HG03457 (cell line): ENCODE results near the gene GRAP.
A peak's percentile ranks its signal among the peaks of the same experiment; 100 is the strongest.
"Not testable (repeated sequence)": the region's sequence is repeated elsewhere in the genome, so short reads cannot be mapped to it uniquely, and the experiment has no call there.

ENCODE experiments used
- ATAC-seq: cut with Tn5 transposase; IDR thresholded peaks from one replicate; pipeline ENCODE4 v1.9.1; 2021; ENCODE audit warnings: moderate number of reproducible peaks; ENCODE audit not compliant: unreplicated experiment

The GRAP gene

DNA sequence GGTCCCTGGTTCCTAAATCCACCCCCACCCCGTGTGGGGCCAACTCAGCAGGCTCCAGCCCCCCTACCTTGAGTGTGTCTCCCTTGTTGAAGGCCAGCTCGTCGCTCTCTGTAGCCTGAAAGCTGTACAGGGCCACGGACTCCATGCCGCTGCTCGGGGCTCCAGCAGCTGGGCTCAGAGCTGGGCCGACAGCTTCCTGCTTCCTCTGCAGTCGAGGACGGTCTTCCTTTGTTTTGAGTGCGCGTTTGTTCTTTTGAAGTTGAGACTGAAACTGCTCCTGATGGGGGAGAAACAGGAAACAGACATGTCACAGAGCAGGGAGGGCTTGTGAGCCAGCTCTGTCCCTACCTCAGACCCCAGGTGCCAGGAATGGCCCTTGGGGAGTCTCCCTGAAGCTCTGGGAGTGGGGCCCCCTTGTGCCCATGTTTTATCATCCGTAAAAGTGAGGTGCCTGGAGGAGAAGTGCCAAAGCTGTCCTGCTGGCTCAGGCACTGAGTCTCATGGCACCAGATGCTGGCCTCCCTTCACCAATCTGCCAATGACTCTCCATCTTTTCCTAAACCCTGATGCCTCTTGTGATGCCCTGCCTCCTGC, at the start of gene GRAP:
GRAP (minus strand) TSS at position 176 of the 594 bp plus-strand sequence; CDS start at position 145, 31 bp downstream.
- not testable (repeated sequence) for ATAC-seq

DNA sequence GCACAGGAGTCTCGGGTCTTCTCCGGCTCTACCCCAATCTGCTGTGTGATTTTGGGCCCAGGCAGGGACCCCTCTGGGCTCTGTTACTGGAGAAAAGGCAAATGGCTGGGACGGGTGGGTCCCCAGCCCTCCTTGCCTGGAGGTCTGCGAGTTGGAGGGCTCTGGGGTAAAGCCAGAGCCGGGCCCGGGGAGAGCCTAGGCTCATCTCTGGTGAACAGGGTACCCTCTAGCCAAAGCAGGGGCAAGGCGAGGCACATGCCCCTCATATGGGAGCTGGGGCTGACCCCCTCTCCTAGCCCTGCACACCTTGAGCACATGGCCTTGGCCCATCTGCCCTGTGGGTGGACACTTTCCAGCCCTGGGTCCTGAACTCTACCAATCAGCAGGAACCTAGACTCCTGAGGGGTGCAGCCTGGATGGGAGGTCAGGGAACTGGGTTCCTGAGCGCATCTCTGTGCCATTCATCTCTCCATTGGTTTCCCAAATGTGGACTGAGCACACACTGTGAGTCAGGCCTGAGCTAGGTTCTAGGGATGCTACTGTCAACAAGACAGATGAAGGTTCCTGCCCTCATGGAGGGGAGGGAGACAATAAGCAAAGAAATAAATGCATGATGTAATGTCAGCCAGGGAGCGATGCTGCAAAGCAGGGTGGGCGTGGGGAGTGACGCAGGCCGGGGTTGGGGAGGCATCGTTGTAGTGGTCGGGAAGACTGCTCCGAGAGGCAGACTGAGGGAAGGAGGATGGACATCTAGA, 47.1 kb upstream of the GRAP start:
- ATAC-seq, result not testable (repeated sequence)

DNA sequence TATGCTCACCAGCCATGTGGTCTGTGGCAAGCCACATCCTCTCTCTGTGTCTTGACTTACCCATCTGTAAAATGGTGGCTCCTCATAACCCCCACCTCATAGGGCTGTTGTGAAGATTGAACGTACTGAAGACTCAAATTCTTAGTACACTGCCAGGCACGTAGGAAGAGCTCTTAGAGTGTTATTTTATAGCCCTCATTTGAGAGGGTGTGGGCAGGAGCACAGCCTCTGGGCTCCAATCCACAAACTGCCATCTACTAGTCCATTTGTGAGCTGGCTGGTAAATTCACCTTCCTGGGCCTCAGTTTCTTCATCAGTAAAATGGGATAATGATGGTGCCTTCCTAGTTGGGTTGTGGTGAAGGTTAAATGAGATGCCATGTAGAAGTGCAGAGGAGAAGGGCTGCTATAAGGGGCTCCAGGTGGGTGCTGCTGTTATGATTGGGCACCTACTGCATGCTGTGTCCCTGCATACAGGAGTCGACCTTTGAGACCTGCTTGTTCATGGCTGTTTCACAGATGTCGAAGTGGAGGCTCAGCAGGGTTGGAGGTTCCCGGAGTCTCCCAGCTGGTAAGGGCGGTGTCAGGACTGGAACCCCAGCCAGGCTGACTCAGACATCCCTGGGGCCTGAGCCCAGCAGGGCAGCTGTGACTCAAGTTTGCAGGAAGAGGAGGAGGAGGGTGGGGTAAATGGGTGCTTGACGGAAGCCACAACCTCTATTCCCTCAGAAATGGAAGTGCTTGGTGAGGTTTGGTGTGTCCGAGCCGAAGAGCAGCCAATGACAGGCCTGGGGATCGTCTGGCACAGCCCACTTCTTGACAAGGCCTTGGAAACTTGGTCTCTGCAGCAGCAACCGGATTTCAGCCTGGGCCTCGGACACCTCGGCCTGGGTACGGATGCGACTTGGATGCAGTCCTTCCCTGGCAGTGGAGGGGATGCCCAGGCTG, 46.3 kb upstream of the GRAP start:
- ATAC-seq, result not testable (repeated sequence)

DNA sequence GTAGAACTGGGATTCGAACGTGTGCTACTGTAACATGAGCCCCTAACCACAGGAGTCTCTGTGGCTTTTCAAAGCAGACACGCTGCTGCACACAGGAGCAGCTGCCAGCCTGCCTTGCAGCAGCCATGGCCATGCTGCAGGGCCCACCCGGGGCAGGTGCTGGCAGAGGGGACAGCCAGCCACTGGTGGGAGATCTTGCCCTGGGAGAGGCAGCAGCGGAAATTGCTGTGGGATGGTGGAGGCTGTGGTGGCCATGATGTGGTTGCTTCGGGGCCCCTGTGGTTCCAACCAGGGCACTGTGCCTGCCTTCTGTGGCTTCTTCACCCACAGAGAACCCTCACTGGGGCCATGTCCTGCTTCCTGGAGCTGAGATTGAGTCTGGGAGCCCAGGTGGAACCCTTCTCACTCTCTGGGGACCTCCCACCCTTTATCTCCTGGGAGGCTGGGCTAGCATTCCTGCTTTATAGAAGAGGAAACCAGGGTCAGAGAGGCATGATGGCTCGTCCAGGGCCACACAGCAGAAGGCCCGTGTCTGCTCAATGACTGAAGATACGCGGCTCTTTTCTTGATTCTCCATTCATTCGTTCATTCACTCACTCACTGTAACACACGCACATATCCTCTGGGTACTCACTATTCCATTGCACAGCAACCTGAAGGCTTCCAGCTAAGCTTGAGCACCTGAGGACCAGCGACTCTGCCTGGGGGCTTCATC, 43.5 kb upstream of the GRAP start:
- ATAC-seq, result not testable (repeated sequence)

DNA sequence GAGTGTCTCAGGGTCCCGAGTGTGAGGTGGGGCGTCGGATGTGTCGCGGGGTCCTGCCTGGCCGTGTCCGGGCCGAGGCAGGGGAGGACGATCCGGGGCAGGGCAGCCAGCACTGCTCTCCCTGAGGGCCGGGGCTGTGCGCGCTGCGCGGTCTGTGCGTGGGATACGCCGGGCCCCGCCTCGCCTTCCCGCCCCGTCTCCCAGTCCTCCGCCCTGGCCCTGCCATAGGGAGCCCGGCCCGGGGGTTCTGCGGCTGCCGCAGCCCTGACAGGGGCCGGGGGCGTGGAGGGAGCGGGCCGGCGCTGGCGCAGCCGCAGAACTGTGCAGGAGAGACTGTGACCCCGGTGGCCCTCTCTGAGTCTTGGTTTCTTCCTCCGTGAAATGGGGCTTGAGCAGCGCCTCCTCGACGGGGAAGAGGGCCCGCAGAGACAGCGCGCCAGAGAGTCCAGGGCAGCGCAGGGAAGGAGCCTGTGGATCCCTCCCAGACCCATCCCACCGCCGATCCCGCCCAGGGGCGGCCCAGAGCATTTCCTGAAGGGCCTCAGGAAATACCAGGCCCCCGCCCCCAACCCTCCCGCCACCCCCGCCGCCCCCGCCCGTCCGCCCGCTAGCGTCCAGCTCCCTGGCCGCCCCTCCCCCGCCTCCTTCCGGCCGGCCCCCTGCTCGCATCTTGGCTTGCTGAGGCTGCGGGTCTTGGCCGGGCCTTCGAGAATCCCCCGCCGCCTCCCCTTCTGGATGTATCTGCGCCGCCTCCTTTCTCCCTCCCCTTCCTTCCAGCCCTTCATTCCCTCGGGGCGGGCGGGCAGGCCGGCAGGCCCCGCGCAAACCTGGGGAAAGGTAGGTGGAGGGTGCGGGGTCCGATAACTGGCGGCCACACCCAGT, 42.3 kb upstream of the GRAP start:
- ATAC-seq, result not testable (repeated sequence)

DNA sequence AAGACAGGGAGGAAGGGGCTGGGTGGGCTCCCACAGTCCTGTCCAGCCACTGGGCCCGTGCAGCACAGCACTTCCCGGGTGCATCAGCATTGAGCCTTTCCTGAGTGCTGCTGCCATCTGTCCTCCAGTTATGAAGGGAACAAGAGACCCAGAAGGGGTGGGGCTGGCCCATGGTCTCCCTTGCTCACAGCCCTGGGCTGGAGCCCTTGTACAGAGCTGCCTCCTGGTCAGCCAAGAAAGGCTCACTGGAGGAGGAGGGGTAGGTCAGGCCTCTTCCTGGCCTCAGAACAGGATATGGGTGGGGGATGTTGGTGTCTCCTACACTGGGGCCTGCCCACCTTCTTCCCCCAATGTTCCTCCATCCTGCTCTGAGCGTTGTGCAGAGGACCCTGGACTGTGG, 30.6 kb upstream of the GRAP start:
- ATAC-seq, result not testable (repeated sequence)

DNA sequence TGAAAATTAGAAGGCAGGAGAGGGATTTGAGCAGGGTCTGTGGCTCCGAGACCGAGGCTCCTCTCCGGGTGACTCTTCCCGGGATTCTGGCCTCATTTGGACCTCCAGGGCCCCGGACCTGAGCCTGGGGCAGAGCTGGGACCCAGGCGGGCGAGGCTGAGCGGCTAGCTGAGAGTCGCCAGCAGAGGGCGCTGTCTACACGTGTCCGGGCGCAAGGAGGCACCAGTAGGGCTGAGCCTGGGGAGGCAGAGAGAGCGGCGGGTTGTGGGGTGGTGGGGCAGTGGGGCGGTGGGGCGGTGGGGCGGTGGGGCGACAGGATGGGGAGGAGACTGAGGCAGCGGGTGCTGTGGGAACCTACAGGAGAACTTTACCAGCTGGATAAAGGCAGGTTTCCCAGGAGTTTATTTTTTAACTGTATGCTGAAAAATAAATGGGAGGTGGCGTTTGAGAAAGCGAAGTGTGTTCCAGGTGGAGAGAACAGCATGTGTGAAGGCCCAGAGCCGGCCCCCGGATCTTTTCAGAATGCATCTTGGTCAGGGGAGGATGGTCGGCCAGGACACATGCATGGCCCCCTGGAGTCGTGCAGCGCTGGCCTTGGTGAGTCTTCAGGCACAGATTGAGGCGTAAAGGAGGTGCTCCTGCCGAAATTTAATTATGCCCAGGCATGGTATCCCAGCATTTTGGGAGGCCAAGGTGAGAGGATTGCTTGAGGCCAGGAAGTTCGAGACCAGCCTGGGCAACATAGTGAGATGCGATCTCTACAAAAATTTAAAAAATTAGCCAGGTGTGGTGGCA, 29.8 kb upstream of the GRAP start:
- ATAC-seq, result not testable (repeated sequence)

DNA sequence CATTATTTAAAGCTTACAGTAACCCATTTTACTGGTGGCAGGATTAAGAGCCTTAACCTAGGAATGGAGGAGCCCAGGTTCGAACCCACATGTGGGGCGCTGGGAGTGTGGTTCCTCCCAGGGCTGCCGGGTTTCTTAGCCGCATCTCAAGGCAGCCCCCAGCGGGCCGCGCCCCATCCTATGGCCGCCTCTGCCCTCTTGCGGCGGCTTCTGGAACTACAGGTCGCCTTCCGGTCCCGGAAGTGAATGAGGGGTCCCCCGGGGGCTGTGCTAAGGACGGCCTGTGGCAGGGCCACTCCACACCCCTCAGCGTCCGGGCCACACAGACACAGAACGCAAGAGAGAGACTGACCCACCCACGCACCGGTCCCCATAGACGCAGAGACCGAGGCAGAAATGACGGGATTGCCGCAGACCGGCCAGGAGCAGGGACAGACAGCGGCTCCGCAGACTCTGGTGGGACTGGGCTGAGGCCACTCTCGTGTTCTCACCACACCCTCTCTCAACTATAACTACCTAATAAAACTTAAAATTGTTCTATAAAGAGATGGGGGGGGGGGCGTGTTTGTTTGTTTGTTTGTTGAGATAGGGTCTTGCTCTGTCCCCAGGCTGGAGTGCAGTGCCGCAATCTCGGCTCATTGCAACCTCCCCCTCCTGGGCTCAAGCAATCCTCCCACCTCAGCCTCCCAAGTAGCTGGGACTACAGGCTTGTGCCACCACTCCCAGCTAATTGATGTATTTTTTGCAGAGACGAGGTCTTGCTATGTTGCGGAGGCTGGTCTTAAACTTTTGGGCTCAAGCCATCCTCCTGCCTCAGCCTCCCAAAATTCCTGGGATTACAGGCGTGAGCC, 23.8 kb upstream of the GRAP start:
- ATAC-seq, result peak; percentile 66

DNA sequence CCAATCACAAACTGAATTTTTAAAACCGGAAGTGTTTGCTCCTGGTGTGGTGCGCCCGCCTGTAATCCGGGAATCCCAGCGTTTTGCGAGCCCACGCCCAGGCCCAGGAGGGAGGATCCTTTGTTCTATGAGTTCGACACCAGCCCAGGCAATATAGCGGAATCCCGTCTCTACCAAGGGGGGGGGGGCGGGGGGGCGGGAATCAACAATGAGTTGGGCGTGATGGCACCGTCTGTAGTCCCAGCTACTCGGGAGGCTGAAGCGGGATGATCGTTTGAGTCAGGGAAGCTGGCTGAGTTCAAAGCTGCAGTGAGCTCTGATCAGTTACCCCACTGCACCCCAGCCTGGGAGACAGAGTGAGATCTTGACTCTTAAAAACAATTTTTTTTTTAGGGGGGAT, 17.6 kb upstream of the GRAP start:
- not testable (repeated sequence) for ATAC-seq

DNA sequence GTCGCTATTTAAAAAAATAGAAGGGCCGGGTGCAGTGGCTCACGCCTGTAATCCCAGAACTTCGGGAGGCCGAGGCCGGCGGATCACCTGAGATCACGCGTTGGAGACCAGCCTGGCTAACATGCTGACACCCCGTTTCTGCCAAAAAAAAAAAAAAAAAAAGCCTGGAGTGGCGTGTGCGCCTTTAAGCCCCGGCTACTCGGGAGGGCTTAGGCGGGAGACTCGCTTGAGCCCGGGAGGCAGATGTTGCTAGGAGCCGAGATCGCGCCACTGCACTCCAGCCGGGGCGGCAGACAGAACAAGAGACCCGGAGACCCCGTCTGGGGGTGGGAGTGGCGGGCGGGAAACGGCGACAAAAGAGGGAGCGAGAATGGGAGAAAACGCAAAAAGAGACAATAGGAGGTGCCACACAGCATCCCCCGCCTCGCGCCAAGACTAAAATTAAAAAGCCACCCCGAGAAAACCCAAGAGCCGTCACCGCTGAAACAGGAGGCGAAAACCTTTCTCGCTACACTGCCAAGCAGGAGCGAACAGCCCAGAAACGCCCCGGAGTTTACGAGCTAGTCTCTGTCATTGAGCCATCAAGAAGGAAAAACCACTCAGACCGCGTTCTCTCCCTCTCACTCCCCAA, 16.7 kb upstream of the GRAP start:
- ATAC-seq, result not testable (repeated sequence)

DNA sequence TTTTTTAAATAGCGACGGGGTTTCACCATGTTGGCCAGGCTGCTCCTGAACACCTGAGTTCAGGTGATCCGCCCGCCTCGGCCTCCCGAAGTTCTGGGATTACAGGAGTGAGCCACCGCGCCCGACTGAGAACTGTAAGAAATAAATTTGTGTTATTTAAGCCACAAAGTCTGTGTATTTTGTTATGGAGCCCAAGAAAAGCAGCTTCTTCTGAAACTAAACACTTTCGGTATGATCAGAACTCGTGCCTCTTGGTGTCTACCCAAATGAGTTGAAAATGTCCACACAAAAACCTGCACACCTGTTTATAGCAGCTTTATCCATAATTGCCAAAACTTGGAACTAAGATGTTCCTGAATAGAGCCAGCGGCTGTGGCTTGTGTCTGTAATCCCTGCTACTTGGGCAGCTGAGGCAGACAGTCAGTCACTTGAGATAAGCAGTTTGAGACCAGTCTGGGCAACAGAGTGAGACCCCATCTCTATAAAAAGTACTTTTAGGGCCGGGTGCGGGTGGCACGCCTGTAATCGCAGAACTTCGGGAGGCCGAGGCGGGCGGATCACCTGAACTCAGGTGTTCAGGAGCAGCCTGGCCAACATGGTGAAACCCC, 16.1 kb upstream of the GRAP start:
- peak; percentile 71 for ATAC-seq

DNA sequence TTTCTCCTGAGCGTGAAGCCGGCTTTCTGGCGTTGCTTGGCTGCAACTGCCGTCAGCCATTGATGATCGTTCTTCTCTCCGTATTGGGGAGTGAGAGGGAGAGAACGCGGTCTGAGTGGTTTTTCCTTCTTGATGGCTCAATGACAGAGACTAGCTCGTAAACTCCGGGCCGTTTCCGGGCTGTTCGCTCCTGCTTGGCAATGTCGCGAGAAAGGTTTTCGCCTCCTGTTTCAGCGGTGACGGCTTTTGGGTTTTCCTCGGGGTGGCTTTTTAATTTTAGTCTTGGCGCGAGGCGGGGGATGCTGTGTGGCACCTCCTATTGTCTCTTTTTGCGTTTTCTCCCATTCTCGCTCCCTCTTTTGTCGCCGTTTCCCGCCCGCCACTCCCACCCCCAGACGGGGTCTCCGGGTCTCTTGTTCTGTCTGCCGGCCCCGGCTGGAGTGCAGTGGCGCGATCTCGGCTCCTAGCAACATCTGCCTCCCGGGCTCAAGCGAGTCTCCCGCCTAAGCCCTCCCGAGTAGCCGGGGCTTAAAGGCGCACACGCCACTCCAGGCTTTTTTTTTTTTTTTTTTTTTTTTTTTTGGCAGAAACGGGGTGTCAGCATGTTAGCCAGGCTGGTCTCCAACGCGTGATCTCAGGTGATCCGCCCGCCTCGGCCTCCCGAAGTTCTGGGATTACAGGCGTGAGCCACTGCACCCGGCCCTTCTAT, 15.4 kb upstream of the GRAP start:
- ATAC-seq, result peak; percentile 16

DNA sequence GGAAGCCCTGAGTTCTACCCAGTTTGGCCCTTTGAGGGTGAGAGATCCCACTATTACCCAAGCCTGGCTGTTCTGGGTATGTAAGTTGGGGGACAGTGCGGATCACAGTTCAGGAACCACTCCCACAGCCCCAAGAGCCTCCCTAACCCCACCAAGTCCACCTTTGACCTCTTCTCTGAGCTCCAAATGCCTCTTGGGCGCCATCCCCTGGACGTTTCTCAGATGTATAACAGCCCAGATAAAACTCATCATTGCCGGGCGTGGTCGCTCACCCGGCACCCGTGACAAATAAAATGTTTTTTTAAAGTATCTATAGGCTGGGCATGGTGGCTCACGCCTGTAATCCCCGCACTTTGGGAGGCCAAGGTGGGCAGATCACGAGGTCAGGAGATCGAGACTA, 8.7 kb upstream of the GRAP start:
- ATAC-seq, result not testable (repeated sequence)

DNA sequence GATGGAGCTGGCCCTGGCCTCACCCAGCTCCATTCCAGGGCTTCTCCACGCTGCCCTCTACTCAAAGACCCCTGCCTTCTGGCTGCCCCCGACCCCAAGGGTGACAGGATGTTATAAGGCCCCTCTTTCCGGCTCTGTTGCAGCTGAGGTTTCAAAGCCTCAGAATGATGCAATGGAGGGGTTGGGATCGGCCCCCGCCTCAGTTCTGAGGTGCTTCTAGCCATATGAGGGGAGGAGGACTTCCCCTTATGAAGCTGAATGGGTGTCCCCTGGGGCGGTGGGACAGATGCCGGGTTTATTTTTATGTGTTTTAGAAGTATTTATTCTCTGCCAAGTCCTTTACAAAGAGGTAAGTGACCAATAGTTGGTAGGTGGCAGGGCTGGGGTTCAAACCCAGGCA, 2.1 kb upstream of the GRAP start:
- not testable (repeated sequence) for ATAC-seq

DNA sequence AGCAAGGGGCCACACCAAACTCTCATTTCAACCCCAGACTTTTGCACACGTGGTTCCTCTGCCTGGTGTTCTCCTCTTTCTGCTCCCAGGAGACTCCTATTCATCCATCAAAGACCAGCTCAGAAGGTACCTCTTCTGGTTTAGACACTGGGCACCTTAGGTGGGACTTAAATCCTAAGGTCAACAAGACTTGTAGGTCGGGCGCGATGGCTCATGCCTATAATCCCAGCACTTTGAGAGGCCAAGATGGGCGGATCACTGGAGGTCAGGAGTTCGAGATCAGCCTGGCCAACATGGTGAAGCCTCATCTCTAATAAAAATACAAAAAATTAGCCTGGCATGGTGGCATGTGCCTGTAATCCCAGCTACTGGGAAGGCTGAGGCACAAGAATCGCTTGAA, 753 bp upstream of the GRAP start:
- ATAC-seq, result not testable (repeated sequence)

DNA sequence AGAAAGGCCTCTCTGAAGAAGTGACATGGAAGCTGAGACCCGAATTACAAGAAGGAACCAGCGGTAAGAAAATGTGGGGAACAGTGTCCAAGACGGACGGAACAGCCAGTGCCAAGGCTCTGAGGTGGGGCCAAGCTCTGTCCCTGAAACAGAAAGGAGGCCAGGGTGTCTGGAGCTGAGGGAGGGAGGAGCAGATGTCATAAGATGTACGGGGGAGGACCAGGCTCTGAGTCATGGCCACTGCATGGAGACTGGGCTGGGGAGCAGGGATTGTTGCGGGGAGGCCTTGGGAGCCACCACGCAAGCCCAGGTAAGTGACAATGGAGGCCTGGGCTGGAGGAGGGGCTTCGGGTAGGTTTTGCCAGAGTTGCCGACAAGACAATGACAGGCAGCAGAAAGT, 2.1 kb downstream of the GRAP start:
- ATAC-seq, result not testable (repeated sequence)
